IMR-90 (cell line): ENCODE measurements around the gene AGPAT3. TPM values are rescaled to one million over a fixed set of nuclear protein-coding genes. Genes with fewer than 3 reads are reported as not detected.

Experiments used
- ATAC-seq: fragments of 200-7000 bp; cut with Tn5 transposase; 2 replicates; pipeline ENCODE4 v1.9.1; 2020; ENCODE audit warnings: low read depth, mild to moderate bottlenecking, moderate library complexity
- BruUV-seq: library from RNA; stranded (reverse); fragments of 400-500 nt; replicated peaks from 2 replicates; lab custom pipeline; 2021; lab: Mats Ljungman, UMichigan
- CTCF ChIA-PET: fragments of 300-600 bp; formaldehyde crosslinking; extraction: SDS; loops from one replicate; lab custom pipeline; 2021; ENCODE audit warnings: antibody characterized with exemption; lab: Yijun Ruan, JAX
- POLR2A ChIA-PET: fragments of 300-600 bp; sonication (Branson Sonifier 250); formaldehyde crosslinking; loops from one replicate; lab custom pipeline; 2022; ENCODE audit warnings: antibody characterized with exemption; ENCODE audit not compliant: unreplicated experiment; lab: Charles Lee
- DNase-seq: peaks from one replicate; pipeline ENCODE4 v3.0.0; 2013
- H2AFZ ChIP-seq: replicated peaks from 2 replicates; pipeline ENCODE3; 2013; ENCODE audit warnings: low read length, mild to moderate bottlenecking; ENCODE audit not compliant: poor library complexity
- H2AK5ac ChIP-seq: 2 replicates; pipeline ENCODE4 v1.6.1; 2013; ENCODE audit warnings: low read depth, low read length, inconsistent platforms
- H2AK9ac ChIP-seq: replicated peaks from 2 replicates; pipeline ENCODE3; 2013; ENCODE audit warnings: mild to moderate bottlenecking, low read depth, low read length, moderate library complexity; ENCODE audit not compliant: poor library complexity
- H2BK120ac ChIP-seq: 2 replicates; pipeline ENCODE4 v1.6.1; 2013; ENCODE audit warnings: low read depth, low read length, inconsistent platforms
- H2BK15ac ChIP-seq: 3 replicates; pipeline ENCODE4 v1.6.1; 2013; ENCODE audit warnings: low read depth, low read length, inconsistent platforms
- H2BK20ac ChIP-seq: 2 replicates; pipeline ENCODE4 v1.6.1; 2013; ENCODE audit warnings: low read depth, mild to moderate bottlenecking, inconsistent platforms, low read length, moderate library complexity
- H2BK5ac ChIP-seq: 2 replicates; pipeline ENCODE4 v1.6.1; 2013; ENCODE audit warnings: mild to moderate bottlenecking, low read depth, low read length, inconsistent platforms; ENCODE audit not compliant: poor library complexity, severe bottlenecking
- H3K14ac ChIP-seq: replicated peaks from 2 replicates; pipeline ENCODE4 v1.6.1; 2013; ENCODE audit warnings: low read depth, low read length, inconsistent platforms
- H3K18ac ChIP-seq: 2 replicates; pipeline ENCODE4 v1.6.1; 2013; ENCODE audit warnings: low read depth, low read length, control low read depth
- H3K23ac ChIP-seq: 2 replicates; pipeline ENCODE4 v1.6.1; 2013; ENCODE audit warnings: low read depth, low read length, inconsistent platforms
- H3K27ac ChIP-seq: 2 replicates; pipeline ENCODE4 v1.5.1; 2013; ENCODE audit warnings: mild to moderate bottlenecking, control low read depth, low read length; ENCODE audit not compliant: insufficient read depth
- H3K27me3 ChIP-seq: 2 replicates; pipeline ENCODE4 v1.6.1; 2013; ENCODE audit warnings: low read length; ENCODE audit not compliant: control insufficient read depth, insufficient read depth
- H3K36me3 ChIP-seq: 2 replicates; pipeline ENCODE4 v1.6.1; 2013; ENCODE audit warnings: low read length, mixed read lengths; ENCODE audit not compliant: control insufficient read depth, insufficient read depth
- H3K4ac ChIP-seq: 2 replicates; pipeline ENCODE4 v1.6.1; 2013; ENCODE audit warnings: low read depth, low read length, inconsistent platforms
- H3K4me1 ChIP-seq: 2 replicates; pipeline ENCODE4 v1.6.1; 2013; ENCODE audit warnings: low read length, mixed read lengths; ENCODE audit not compliant: control insufficient read depth, insufficient read depth
- H3K4me2 ChIP-seq: 2 replicates; pipeline ENCODE4 v1.6.1; 2013; ENCODE audit warnings: low read depth, mild to moderate bottlenecking, control low read depth, low read length, moderate library complexity
- H3K4me3 ChIP-seq: 2 replicates; pipeline ENCODE4 v1.5.1; 2013; ENCODE audit warnings: low read depth, mild to moderate bottlenecking, control low read depth, low read length, moderate library complexity; ENCODE audit not compliant: insufficient read depth
- H3K56ac ChIP-seq: 2 replicates; pipeline ENCODE4 v1.6.1; 2013; ENCODE audit warnings: low read length, inconsistent platforms; ENCODE audit not compliant: insufficient read depth; ENCODE audit errors: extremely low read depth
- H3K79me1 ChIP-seq, 2 experiments: 2 replicates each; pipeline ENCODE4 v1.6.1; 2013; ENCODE audit warnings: low read length in 2 of 2, inconsistent platforms in 1 of 2, low read depth in 1 of 2
- H3K9ac ChIP-seq: 2 replicates; pipeline ENCODE4 v1.6.1; 2013; ENCODE audit warnings: low read depth, low read length, control low read depth
- H3K9me1 ChIP-seq: 2 replicates; pipeline ENCODE4 v1.6.1; 2013; ENCODE audit warnings: low read length, inconsistent platforms; ENCODE audit not compliant: insufficient read depth
- H3K9me3 ChIP-seq: 2 replicates; pipeline ENCODE4 v1.6.1; 2013; ENCODE audit warnings: low read length; ENCODE audit not compliant: control insufficient read depth, insufficient read depth
- H4K20me1 ChIP-seq: 2 replicates; pipeline ENCODE4 v1.6.1; 2013; ENCODE audit warnings: low read length, inconsistent platforms; ENCODE audit not compliant: insufficient read depth
- H4K5ac ChIP-seq: 2 replicates; pipeline ENCODE4 v1.6.1; 2013; ENCODE audit warnings: mild to moderate bottlenecking, low read depth, low read length, control low read depth
- H4K8ac ChIP-seq, 2 experiments: 2 replicates each; pipeline ENCODE4 v1.6.1; 2013; ENCODE audit warnings: low read depth in 2 of 2, low read length in 2 of 2, control low read depth in 1 of 2, inconsistent platforms in 1 of 2
- H4K91ac ChIP-seq: 2 replicates; pipeline ENCODE4 v1.6.1; 2013; ENCODE audit warnings: low read depth, low read length, inconsistent platforms; ENCODE audit not compliant: insufficient read depth
- CHD1 ChIP-seq: IDR thresholded peaks from 2 replicates; pipeline ENCODE4 v1.6.1; 2012; ENCODE audit warnings: low read depth, low read length, improper control_type of control experiment
- FOS ChIP-seq: fragments of 150-350 bp; IDR thresholded peaks from 2 replicates; pipeline ENCODE4 v1.6.1; 2016; ENCODE audit warnings: low read depth, low read length
- MAFK ChIP-seq: IDR thresholded peaks from 2 replicates; pipeline ENCODE4 v1.6.1; 2012; ENCODE audit warnings: low read depth, low read length, improper control_type of control experiment
- MXI1 ChIP-seq: IDR thresholded peaks from 2 replicates; pipeline ENCODE4 v1.6.1; 2012; ENCODE audit warnings: low read depth, mild to moderate bottlenecking, low read length, moderate library complexity, borderline replicate concordance
- POLR2A ChIP-seq: IDR thresholded peaks from 2 replicates; pipeline ENCODE4 v1.6.1; 2012; ENCODE audit warnings: mild to moderate bottlenecking, low read depth, low read length
- RAD21 ChIP-seq: IDR thresholded peaks from 2 replicates; pipeline ENCODE4 v1.6.1; 2012; ENCODE audit warnings: low read length, improper control_type of control experiment
- SMC3 ChIP-seq: fragments of 150-350 bp; IDR thresholded peaks from 2 replicates; pipeline ENCODE4 v1.6.1; 2016; ENCODE audit warnings: low read depth, mild to moderate bottlenecking, antibody characterized with exemption, low read length, moderate library complexity
- WGBS, 2 experiments: methylation state at CpG; one replicate each; pipeline versions ENCODE4 v1.1.5 to v1.1.7; 2013; ENCODE audit warnings: missing lambda C conversion rate in 2 of 2; ENCODE audit not compliant: insufficient read length in 1 of 2; ENCODE audit errors: extremely low coverage in 2 of 2; 5-methylcytosine and 5-hydroxymethylcytosine counted together
- dilution Hi-C: fragments of 300-500 bp; cut with HindIII; formaldehyde crosslinking; loops from one replicate; pipeline ENCODE4 v1.14.3; 2018; ENCODE audit warnings: low sequenced_read_pairs; ENCODE audit not compliant: unreplicated experiment
- in situ Hi-C: fragments of 300-500 bp; cut with MboI; formaldehyde crosslinking; loops from 3 replicates; pipeline ENCODE4 v1.14.3; 2019; ENCODE audit warnings: low sequenced_read_pairs, inconsistent platforms, mixed read lengths
- intact Hi-C: fragments of 100-400 bp; cut with micrococcal nuclease; formaldehyde crosslinking; loops from 2 replicates; pipeline ENCODE4 v1.10.0; 2022
- polyA plus RNA-seq, 3 experiments: library from polyadenylated mRNA; depleted of rRNA; stranded (reverse); fragments of >200 nt; gene quantifications; 2 replicates each; pipeline ENCODE4 v1.2.3, GENCODE V29; 2012; ENCODE audit warnings: low replicate concordance in 1 of 3
- total RNA-seq: library from RNA; depleted of rRNA; stranded (reverse); fragments of >200 nt; gene quantifications from 2 replicates; pipeline ENCODE4 v1.2.3, GENCODE V29; 2012

AGPAT3 gene
- total and polyA plus RNA-seq, 2 of the 4 experiments (the other 2 are of a cell fraction), result 27.1 to 38.7 TPM

GRCh38 chr21:43817157-43818086 is 47.6 kb upstream of the AGPAT3 start:
- in situ Hi-C loops, result no loop called here
- Histone ChIP-seq H3K23ac (no peak overlapping the region), H4K8ac (no peak overlapping the region), H3K4ac (no peak overlapping the region), H3K4me3 (no peak overlapping the region), H3K4me2 (no peak overlapping the region), H2BK20ac (no peak overlapping the region), H4K20me1 (no peaks in the 10 kb centered on the region), H3K14ac (no peak overlapping the region), H3K9me3 (peaks cover 10% of the 10 kb centered on the region), H3K36me3 (no peaks in the 10 kb centered on the region), H2AK9ac (peak overlapping the region; percentile 42), H3K56ac (no peak overlapping the region), H2BK15ac (no peak overlapping the region), H3K9me1 (no peaks in the 10 kb centered on the region), H3K18ac (no peak overlapping the region), H4K5ac (no peak overlapping the region), H2AFZ (no peak overlapping the region), H3K9ac (no peak overlapping the region), H3K27ac (no peak overlapping the region), H2BK5ac (no peak overlapping the region), H2AK5ac (no peak overlapping the region), H3K79me1 (no peaks in the 10 kb centered on the region), H3K4me1 (no peaks in the 10 kb centered on the region), H3K27me3 (no peaks in the 10 kb centered on the region; the same call in 1 of the 2 replicates), H2BK120ac (no peak overlapping the region), H4K91ac (no peak overlapping the region)
- no peak for TF ChIP-seq POLR2A
- TF ChIP-seq FOS, result no peak
- TF ChIP-seq RAD21, result no peak
- TF ChIP-seq SMC3, result no peak
- TF ChIP-seq MAFK, result no peak
- no peak for TF ChIP-seq MXI1
- TF ChIP-seq CHD1, result no peak
- DNase-seq (no peak), ATAC-seq (no peak)
- no TSS peak for BruUV-seq
- dilution Hi-C loops, result no loop called here
- POLR2A ChIA-PET, result no interaction called here
- WGBS, 2 experiments, result 92% methylated on average over 7 of the region's 29 CpGs; no CpG with 5 or more reads in 1 of the 2 experiments
- intact Hi-C loops, result no loop called here
- CTCF ChIA-PET, result no interaction called here
